Neuronal stem cell (in vitro differentiated cells): ENCODE results near the gene TPM4.

Experiments used
- DNase-seq: peaks from one replicate; pipeline ENCODE4 v3.0.0-alpha.2; 2013; ENCODE audit warnings: low spot score
- H2AFZ ChIP-seq: one replicate; pipeline ENCODE4 v1.6.1; 2013; ENCODE audit warnings: mild to moderate bottlenecking, low read length, inconsistent platforms
- H2AK5ac ChIP-seq: 2 replicates; pipeline ENCODE4 v1.6.1; 2013; ENCODE audit warnings: low read depth, mild to moderate bottlenecking, inconsistent platforms, low read length, moderate library complexity, mixed read lengths
- H2BK120ac ChIP-seq: 2 replicates; pipeline ENCODE4 v1.6.1; 2013; ENCODE audit warnings: low read depth, mild to moderate bottlenecking, inconsistent platforms, low read length, moderate library complexity, mixed read lengths
- H2BK12ac ChIP-seq: one replicate; pipeline ENCODE4 v1.6.1; 2013; ENCODE audit warnings: low read length, inconsistent platforms
- H2BK15ac ChIP-seq: 2 replicates; pipeline ENCODE4 v1.6.1; 2013; ENCODE audit warnings: mild to moderate bottlenecking, low read length, inconsistent platforms, mixed read lengths
- H2BK5ac ChIP-seq: one replicate; pipeline ENCODE4 v1.6.1; 2013; ENCODE audit warnings: inconsistent platforms, mild to moderate bottlenecking, low read length, moderate library complexity
- H3K14ac ChIP-seq: one replicate; pipeline ENCODE4 v1.6.1; 2013; ENCODE audit warnings: low read length, inconsistent platforms
- H3K18ac ChIP-seq: 2 replicates; pipeline ENCODE4 v1.6.1; 2013; ENCODE audit warnings: low read length, inconsistent platforms
- H3K23ac ChIP-seq: 2 replicates; pipeline ENCODE4 v1.6.1; 2013; ENCODE audit warnings: low read depth, mild to moderate bottlenecking, mixed read lengths, low read length, inconsistent platforms; ENCODE audit not compliant: poor library complexity
- H3K27ac ChIP-seq: replicated peaks from 3 replicates; pipeline ENCODE4 v1.5.1; 2013; ENCODE audit warnings: low read length, inconsistent platforms
- H3K27me3 ChIP-seq, 3 experiments: 2 replicates each; pipeline ENCODE4 v1.6.1; 2013; ENCODE audit warnings: low read length in 3 of 3, mild to moderate bottlenecking in 2 of 3, inconsistent platforms in 1 of 3, low read depth in 1 of 3, mixed read lengths in 1 of 3, moderate library complexity in 1 of 3; ENCODE audit not compliant: control insufficient read depth in 3 of 3, insufficient read depth in 3 of 3
- H3K36me3 ChIP-seq, 2 donors: replicated peaks in 1 of 2; 2 replicates each; pipeline ENCODE4 v1.6.1; 2013; ENCODE audit warnings: low read length in 2 of 2; ENCODE audit not compliant: control insufficient read depth in 2 of 2, insufficient read depth in 2 of 2
- H3K4ac ChIP-seq: 2 replicates; pipeline ENCODE4 v1.6.1; 2013; ENCODE audit warnings: inconsistent platforms, mild to moderate bottlenecking, low read length, moderate library complexity
- H3K4me1 ChIP-seq, 2 donors: 1 replicate in 1 of 2; 2 replicates in 1 of 2; pipeline ENCODE4 v1.6.1; 2013; ENCODE audit warnings: low read length in 2 of 2, low read depth in 1 of 2; ENCODE audit not compliant: control insufficient read depth in 2 of 2, insufficient read depth in 1 of 2
- H3K4me2 ChIP-seq: one replicate; pipeline ENCODE4 v1.6.1; 2013; ENCODE audit warnings: mild to moderate bottlenecking, low read length, inconsistent platforms; ENCODE audit not compliant: insufficient read depth, poor library complexity, severe bottlenecking
- H3K4me3 ChIP-seq, 2 donors: 2 replicates each; pipeline ENCODE4 v1.5.1; 2013; ENCODE audit warnings: low read length in 2 of 2, mild to moderate bottlenecking in 2 of 2, inconsistent platforms in 1 of 2, moderate library complexity in 1 of 2
- H3K79me1 ChIP-seq: one replicate; pipeline ENCODE4 v1.6.1; 2013; ENCODE audit warnings: low read depth, mild to moderate bottlenecking, inconsistent platforms, low read length, moderate library complexity
- H3K9ac ChIP-seq: one replicate; pipeline ENCODE4 v1.6.1; 2013; ENCODE audit warnings: mild to moderate bottlenecking, low read depth, low read length, inconsistent platforms; ENCODE audit not compliant: poor library complexity
- H3K9me3 ChIP-seq, 2 donors: replicated peaks in 1 of 2; 2 replicates each; pipeline versions ENCODE3 to v1.6.1; 2013; ENCODE audit warnings: low read length in 2 of 2, mild to moderate bottlenecking in 2 of 2, inconsistent platforms in 1 of 2, low read depth in 1 of 2, mixed read lengths in 1 of 2, moderate library complexity in 1 of 2; ENCODE audit not compliant: control insufficient read depth in 2 of 2, insufficient read depth in 1 of 2
- H4K8ac ChIP-seq: one replicate; pipeline ENCODE4 v1.6.1; 2013; ENCODE audit warnings: low read depth, mild to moderate bottlenecking, inconsistent platforms, low read length, moderate library complexity
- H4K91ac ChIP-seq: one replicate; pipeline ENCODE4 v1.6.1; 2013; ENCODE audit warnings: low read length, low read depth, mild to moderate bottlenecking, inconsistent platforms; ENCODE audit not compliant: poor library complexity
- WGBS, 2 donors: extraction: QIAGEN DNeasy Blood & Tissue Kit; methylation state at CpG; one replicate each; pipeline ENCODE4 v1.1.7; 2013; ENCODE audit warnings: missing lambda C conversion rate in 2 of 2, mixed read lengths in 1 of 2; ENCODE audit not compliant: insufficient read length in 2 of 2, insufficient replicate concordance in 1 of 2; ENCODE audit errors: extremely low coverage in 2 of 2; 5-methylcytosine and 5-hydroxymethylcytosine counted together

Gene TPM4

GRCh38 chr19:16045171-16045570 lies 31.1 kb upstream of the TPM4 start:
- Histone ChIP-seq H3K14ac (no peak overlapping the region), H2AFZ (no peak overlapping the region), H2BK5ac (no peak overlapping the region), H2BK120ac (no peak overlapping the region), H3K4ac (no peak overlapping the region), H3K4me2 (no peak overlapping the region), H3K4me1 (no peaks in the 10 kb centered on the region), H2BK12ac (no peak overlapping the region), H3K27me3 (no peaks in the 10 kb centered on the region), H3K9me3 (no peaks in the 10 kb centered on the region), H4K8ac (no peak overlapping the region), H3K23ac (no peak overlapping the region), H2AK5ac (no peak overlapping the region), H3K4me3 (no peak overlapping the region), H3K18ac (no peak overlapping the region), H2BK15ac (no peak overlapping the region), H3K9ac (no peak overlapping the region), H3K36me3 (no peaks in the 10 kb centered on the region), H3K79me1 (no peaks in the 10 kb centered on the region), H4K91ac (no peak overlapping the region), H3K27ac (no peak overlapping the region)
- DNase-seq, result no peak
- WGBS, 2 donors, result no CpG with 5 or more reads among the region's 4 CpGs

GRCh38 chr19:16045893-16046292 lies 30.4 kb upstream of the TPM4 start:
- Histone ChIP-seq H4K91ac (no peak overlapping the region), H2AK5ac (no peak overlapping the region), H3K4me2 (no peak overlapping the region), H3K27ac (no peak overlapping the region), H2BK12ac (no peak overlapping the region), H3K18ac (no peak overlapping the region), H3K9ac (no peak overlapping the region), H2BK5ac (no peak overlapping the region), H3K4ac (no peak overlapping the region), H3K23ac (no peak overlapping the region), H3K36me3 (no peaks in the 10 kb centered on the region), H2BK120ac (no peak overlapping the region), H3K14ac (no peak overlapping the region), H2AFZ (no peak overlapping the region), H3K4me3 (no peak overlapping the region), H3K79me1 (no peaks in the 10 kb centered on the region), H3K4me1 (no peaks in the 10 kb centered on the region), H2BK15ac (no peak overlapping the region), H3K27me3 (peaks cover 0 to 3% (median 0%) of the 10 kb centered on the region in 3 experiments), H3K9me3 (no peaks in the 10 kb centered on the region), H4K8ac (no peak overlapping the region)
- WGBS, 2 donors, result no CpG with 5 or more reads among the region's 4 CpGs
- no peak for DNase-seq

GRCh38 chr19:16048583-16048982 lies 27.7 kb upstream of the TPM4 start:
- Histone ChIP-seq H3K27ac (no peak overlapping the region), H2BK12ac (no peak overlapping the region), H2AK5ac (no peak overlapping the region), H3K23ac (no peak overlapping the region), H3K4ac (no peak overlapping the region), H3K27me3 (peaks cover 0 to 3% (median 0%) of the 10 kb centered on the region in 3 experiments), H3K4me3 (no peak overlapping the region), H4K91ac (no peak overlapping the region), H3K9me3 (peaks cover 0 to 2% of the 10 kb centered on the region in 2 donors), H3K14ac (no peak overlapping the region), H2AFZ (no peak overlapping the region), H3K18ac (no peak overlapping the region), H2BK15ac (no peak overlapping the region), H4K8ac (no peak overlapping the region), H2BK5ac (no peak overlapping the region), H3K9ac (no peak overlapping the region), H3K4me1 (no peaks in the 10 kb centered on the region), H2BK120ac (no peak overlapping the region), H3K4me2 (no peak overlapping the region), H3K79me1 (no peaks in the 10 kb centered on the region), H3K36me3 (no peaks in the 10 kb centered on the region)
- DNase-seq, result no peak
- WGBS, 2 donors, result no CpG with 5 or more reads among the region's 3 CpGs

GRCh38 chr19:16051254-16052025 lies 24.9 kb upstream of the TPM4 start:
- Histone ChIP-seq H3K18ac (no peak overlapping the region), H3K4me2 (no peak overlapping the region), H3K14ac (no peak overlapping the region), H3K23ac (no peak overlapping the region), H2AK5ac (no peak overlapping the region), H3K9me3 (peaks cover 0 to 8% of the 10 kb centered on the region in 2 donors), H4K91ac (no peak overlapping the region), H3K4me1 (no peaks in the 10 kb centered on the region), H3K36me3 (no peaks in the 10 kb centered on the region), H3K27ac (no peak overlapping the region), H3K4me3 (no peak overlapping the region), H3K9ac (no peak overlapping the region), H2BK12ac (no peak overlapping the region), H3K4ac (no peak overlapping the region), H4K8ac (no peak overlapping the region), H2AFZ (no peak overlapping the region), H2BK5ac (no peak overlapping the region), H2BK15ac (no peak overlapping the region), H3K79me1 (no peaks in the 10 kb centered on the region), H3K27me3 (peaks cover 0 to 5% (median 0%) of the 10 kb centered on the region in 3 experiments), H2BK120ac (no peak overlapping the region)
- no peak for DNase-seq
- no CpG with 5 or more reads among the region's 11 CpGs for WGBS, 2 donors
